ENCODE results near the gene GDI1. TPM values are rescaled to one million over a fixed set of nuclear protein-coding genes. Genes with fewer than 3 reads are reported as not detected.
"Not testable (repeated sequence)": the region's sequence is repeated elsewhere in the genome, so short reads cannot be mapped to it uniquely, and the experiment has no call there.

The GDI1 gene
- total and polyA plus RNA-seq, 8 donors, result 45.7 to 178 (median 66.5) TPM

DNA sequence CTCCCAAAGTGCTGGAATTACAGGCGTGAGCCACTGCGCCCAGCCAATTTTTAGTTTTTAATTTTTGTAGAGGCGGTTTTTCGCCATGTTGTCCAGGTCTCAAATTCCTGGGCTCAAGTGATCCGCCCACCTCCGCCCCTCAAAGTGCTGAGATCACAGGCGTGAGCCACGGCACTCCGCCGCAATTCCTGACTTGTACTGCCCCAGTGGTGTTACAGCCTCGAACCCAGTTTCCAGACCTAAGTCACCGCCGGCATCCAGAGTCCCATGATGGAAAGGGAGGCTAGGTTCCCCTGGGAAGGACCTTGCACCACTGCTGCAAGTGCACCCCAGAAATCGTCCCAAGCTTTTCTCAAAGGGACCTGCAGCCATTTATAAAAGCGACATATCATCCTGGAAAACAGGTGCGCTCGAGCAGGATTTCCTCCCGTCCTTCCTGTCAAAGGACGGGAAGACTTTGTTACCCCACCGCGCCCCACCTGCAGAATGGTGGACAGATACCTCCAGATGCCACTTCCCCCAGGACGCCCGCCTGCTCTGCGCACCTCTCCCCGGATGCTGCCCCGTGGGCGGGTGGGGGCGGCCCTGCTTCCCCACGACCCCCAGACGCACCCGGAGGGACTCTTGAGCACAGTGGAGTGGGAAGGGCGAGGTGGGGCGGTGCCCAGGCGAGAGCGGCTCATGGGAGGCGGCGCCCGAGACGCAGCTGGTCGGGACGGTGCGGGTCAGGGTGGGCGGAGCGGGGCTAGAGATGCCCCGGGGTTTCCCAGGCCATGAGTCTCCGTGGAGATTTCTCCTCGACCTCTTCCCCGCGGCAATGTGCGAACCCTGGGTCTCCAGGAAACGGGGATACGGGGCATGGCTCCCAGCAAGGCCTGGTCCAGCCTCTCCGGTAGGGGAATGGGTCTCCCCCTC lies 39.7 kb upstream of the GDI1 start:
- Histone ChIP-seq H3K36me3 (peaks cover 17 to 24% (median 23%) of the 10 kb centered on the region in 4 donors), H3K9me3 (peaks cover 0 to 11% (median 0%) of the 10 kb centered on the region in 4 donors), H3K27ac (peak overlapping the region; percentile 95 to 99 (median 98)), H3K4me3 (peak overlapping the region; percentile 61 to 75 (median 69)), H3K27me3 (no peaks in the 10 kb centered on the region), H3K4me1 (peaks cover 9 to 31% (median 25%) of the 10 kb centered on the region in 4 donors)
- intact Hi-C loops (cut with DNase I; ENCODE audit: low total_unique reads), result no loop called here
- 2 to 61% (median 20%) methylated on average over 13 to 53 of the region's 53 CpGs for WGBS, 5 donors
- TF ChIP-seq EP300 (IDR thresholded peaks at IDR 0.05) (no peak), POLR2AphosphoS5 (IDR thresholded peaks at IDR 0.05) (peak in 2 of 3 donors; percentile 16 to 44)
- peak; percentile 73 to 90 for DNase-seq

DNA sequence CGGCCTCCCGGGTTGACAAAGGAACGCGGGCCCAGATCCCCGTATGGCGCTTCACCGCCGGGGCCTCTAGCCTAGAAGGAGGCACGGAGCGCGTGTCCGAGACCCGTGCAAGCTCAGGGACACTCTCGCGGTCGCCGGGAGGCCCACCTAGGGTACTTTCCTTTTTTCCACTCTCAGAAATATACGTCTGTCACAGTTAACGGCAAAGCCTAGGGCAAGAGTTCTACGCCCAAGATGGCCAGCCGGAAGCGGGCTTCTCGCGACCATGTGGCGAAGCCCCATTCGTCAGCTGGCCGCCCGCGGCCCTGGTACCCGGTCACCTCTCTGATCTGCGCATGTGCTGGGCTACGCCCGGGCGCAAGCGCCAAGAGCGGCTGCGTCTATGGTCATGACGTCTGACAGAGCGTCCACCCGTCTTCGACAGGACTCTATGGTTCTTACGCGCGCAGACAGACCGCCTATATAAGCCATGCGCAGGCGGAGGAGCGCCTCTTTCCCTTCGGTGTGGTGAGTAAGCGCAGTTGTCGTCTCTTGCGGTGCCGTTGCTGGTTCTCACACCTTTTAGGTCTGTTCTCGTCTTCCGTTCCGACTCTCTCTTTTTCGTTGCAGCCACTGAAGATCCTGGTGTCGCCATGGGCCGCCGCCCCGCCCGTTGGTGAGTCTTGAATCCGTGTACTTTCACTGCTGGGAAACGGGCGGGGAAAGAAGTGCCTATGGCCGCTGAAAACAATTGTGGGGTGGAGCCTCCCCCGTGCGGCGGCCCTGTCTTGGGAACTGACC lies 38.9 kb upstream of the GDI1 start, which contains the start of gene RPL10:
Gene RPL10, plus strand, starts transcription at position 490 of the 780 bp plus-strand sequence. Its CDS starts 143 bp downstream, at position 633.
- TF ChIP-seq POLR2A (IDR thresholded peaks at IDR 0.05), result peak in 2 of 4 donors; percentile 77 to 90
- peak; percentile 93 to 100 (median 99) for TF ChIP-seq POLR2AphosphoS5 (IDR thresholded peaks at IDR 0.05)
- no peak for TF ChIP-seq EP300 (IDR thresholded peaks at IDR 0.05)
- Histone ChIP-seq H3K9me3 (peaks cover 0 to 11% (median 0%) of the 10 kb centered on the region in 4 donors), H3K4me3 (peak within 1 kb of the TSS; percentile 61 to 75 (median 69)), H3K27ac (peak within 1 kb of the TSS; percentile 95 to 99 (median 98)), H3K27me3 (no peaks in the 10 kb centered on the region), H3K4me1 (peaks cover 9 to 31% (median 25%) of the 10 kb centered on the region in 4 donors), H3K36me3 (peaks cover 17 to 29% (median 25%) of the 10 kb centered on the region in 4 donors)
- intact Hi-C loops (cut with DNase I; ENCODE audit: low total_unique reads), result no loop called here
- 0 to 40% (median 4%) methylated on average over 39 to 69 of the region's 69 CpGs for WGBS, 5 donors
- DNase-seq, result peak; percentile 94 to 98

DNA sequence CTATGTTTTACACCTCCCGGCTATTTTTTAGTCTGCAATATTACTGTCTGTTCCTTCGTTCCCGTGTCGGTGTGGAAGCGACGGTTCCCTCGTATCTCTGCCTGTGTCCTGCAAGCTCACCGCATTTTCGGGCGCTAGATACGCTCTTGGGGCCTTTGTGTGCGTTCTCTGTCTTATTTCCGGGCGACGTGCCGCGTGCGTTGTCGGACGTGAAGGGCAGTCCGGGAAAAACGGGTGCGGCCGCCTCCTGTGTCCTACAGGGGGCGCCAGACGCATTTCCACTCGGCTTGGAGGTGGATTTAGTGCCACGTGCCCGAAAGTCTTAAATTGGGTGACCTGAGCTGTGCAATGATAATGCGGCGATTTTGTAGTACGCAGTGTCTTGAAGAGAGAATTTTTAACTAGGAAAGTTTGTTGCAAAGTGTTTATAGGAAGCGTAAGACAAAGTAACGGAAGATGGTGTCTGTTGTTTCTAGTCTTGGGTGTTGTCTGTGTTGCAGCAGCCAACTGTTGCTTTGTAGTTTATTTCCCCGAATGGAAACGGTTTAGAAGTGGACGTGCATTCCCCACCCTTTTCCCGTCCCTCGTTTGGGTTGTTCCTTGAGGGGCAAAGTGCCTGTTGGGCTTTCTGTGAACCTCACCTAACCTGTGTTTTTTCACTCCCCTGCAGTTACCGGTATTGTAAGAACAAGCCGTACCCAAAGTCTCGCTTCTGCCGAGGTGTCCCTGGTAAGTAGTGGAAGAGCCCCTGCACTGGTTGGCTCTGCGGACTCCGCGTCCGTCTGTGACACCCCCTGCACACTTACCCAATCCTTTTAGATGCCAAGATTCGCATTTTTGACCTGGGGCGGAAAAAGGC lies 38.1 kb upstream of the GDI1 start:
- Histone ChIP-seq H3K27me3 (no peaks in the 10 kb centered on the region), H3K4me3 (peak overlapping the region; percentile 61 to 75 (median 69)), H3K9me3 (peaks cover 0 to 11% (median 0%) of the 10 kb centered on the region in 4 donors), H3K4me1 (peaks cover 9 to 31% (median 25%) of the 10 kb centered on the region in 4 donors), H3K36me3 (peaks cover 17 to 31% (median 25%) of the 10 kb centered on the region in 4 donors), H3K27ac (peak overlapping the region; percentile 95 to 99 (median 98))
- WGBS, 5 donors, result 1 to 38% (median 8%) methylated on average over 46 to 49 of the region's 49 CpGs
- peak; percentile 89 to 95 for DNase-seq
- intact Hi-C loops (cut with DNase I; ENCODE audit: low total_unique reads), result no loop called here
- TF ChIP-seq, protein P1, sequence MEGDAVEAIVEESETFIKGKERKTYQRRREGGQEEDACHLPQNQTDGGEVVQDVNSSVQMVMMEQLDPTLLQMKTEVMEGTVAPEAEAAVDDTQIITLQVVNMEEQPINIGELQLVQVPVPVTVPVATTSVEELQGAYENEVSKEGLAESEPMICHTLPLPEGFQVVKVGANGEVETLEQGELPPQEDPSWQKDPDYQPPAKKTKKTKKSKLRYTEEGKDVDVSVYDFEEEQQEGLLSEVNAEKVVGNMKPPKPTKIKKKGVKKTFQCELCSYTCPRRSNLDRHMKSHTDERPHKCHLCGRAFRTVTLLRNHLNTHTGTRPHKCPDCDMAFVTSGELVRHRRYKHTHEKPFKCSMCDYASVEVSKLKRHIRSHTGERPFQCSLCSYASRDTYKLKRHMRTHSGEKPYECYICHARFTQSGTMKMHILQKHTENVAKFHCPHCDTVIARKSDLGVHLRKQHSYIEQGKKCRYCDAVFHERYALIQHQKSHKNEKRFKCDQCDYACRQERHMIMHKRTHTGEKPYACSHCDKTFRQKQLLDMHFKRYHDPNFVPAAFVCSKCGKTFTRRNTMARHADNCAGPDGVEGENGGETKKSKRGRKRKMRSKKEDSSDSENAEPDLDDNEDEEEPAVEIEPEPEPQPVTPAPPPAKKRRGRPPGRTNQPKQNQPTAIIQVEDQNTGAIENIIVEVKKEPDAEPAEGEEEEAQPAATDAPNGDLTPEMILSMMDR (IDR thresholded peaks at IDR 0.05), result peak in 5 of 7 experiments; percentile 56 to 79 (median 73)
- peak in 2 of 3 donors; percentile 46 to 67 for TF ChIP-seq POLR2AphosphoS5 (IDR thresholded peaks at IDR 0.05)
- TF ChIP-seq POLR2A (IDR thresholded peaks at IDR 0.05), result no peak
- no peak for TF ChIP-seq EP300 (IDR thresholded peaks at IDR 0.05)

DNA sequence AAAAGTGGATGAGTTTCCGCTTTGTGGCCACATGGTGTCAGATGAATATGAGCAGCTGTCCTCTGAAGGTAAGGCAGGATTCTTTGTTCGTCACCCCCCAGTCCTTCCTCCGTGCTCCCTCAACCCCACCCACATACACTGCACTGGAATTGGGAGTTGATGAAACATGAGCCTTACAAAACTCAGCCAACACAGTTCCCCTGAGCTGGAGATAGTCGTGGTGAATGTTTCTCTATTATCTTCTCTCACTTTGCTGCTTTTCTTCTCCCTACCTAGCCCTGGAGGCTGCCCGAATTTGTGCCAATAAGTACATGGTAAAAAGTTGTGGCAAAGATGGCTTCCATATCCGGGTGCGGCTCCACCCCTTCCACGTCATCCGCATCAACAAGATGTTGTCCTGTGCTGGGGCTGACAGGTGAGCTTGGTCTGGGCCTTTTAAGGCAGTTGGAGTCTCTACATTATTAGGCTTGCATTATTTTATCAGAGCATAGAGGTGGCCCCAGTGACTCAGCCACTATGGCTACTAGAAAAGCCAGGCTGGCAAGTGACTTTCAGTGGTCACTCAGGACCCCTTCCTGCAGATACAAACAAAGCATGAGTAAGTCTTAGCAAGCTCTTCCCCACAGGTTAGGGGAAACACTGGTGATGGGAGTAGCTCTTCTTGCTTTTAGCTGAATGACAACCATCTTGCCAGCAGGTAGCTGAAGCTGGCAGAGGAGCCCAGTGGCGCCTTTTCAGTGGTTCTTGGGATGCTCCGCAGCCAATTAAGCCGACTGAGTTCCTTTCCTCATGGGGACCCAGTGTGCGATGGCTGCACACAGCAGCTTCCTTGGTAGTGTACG lies 37.2 kb upstream of the GDI1 start:
- Histone ChIP-seq H3K27me3 (no peaks in the 10 kb centered on the region), H3K4me3 (peak overlapping the region; percentile 61 to 75 (median 69)), H3K27ac (peak overlapping the region; percentile 29 to 99 (median 98)), H3K36me3 (peaks cover 17 to 31% (median 26%) of the 10 kb centered on the region in 4 donors), H3K9me3 (peaks cover 0 to 11% (median 0%) of the 10 kb centered on the region in 4 donors), H3K4me1 (peaks cover 9 to 31% (median 25%) of the 10 kb centered on the region in 4 donors)
- DNase-seq, result no peak
- TF ChIP-seq POLR2A (IDR thresholded peaks at IDR 0.05) (no peak), EP300 (IDR thresholded peaks at IDR 0.05) (no peak), POLR2AphosphoS5 (IDR thresholded peaks at IDR 0.05) (peak in 1 of 3 donors; percentile 20)
- TF ChIP-seq, protein P1 (IDR thresholded peaks at IDR 0.05), result no peak
- 27 to 54% (median 40%) methylated on average over 11 to 14 of the region's 14 CpGs for WGBS, 5 donors
- intact Hi-C loops (cut with DNase I; ENCODE audit: low total_unique reads), result no loop called here

DNA sequence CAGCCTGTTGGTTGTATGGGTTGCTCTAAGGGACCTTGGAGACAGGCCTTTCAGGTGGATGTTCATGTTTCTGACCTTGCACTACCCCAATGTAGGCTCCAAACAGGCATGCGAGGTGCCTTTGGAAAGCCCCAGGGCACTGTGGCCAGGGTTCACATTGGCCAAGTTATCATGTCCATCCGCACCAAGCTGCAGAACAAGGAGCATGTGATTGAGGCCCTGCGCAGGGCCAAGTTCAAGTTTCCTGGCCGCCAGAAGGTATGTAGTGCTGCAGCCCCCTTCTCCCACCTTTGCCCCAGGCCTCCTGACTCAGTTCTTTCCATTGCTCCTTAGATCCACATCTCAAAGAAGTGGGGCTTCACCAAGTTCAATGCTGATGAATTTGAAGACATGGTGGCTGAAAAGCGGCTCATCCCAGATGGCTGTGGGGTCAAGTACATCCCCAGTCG lies 36.6 kb upstream of the GDI1 start:
- Histone ChIP-seq H3K27ac (peak overlapping the region in 4 of 5 donors; percentile 95 to 99 (median 98)), H3K9me3 (peaks cover 0 to 11% (median 0%) of the 10 kb centered on the region in 4 donors), H3K4me3 (peak overlapping the region in 3 of 4 donors; percentile 12 to 75 (median 67)), H3K36me3 (peaks cover 17 to 36% (median 27%) of the 10 kb centered on the region in 4 donors), H3K4me1 (peaks cover 9 to 31% (median 25%) of the 10 kb centered on the region in 4 donors)
- H3K27me3 ChIP-seq; DNase-seq; intact Hi-C loops (cut with DNase I; ENCODE audit: low total_unique reads): not testable (repeated sequence)
- WGBS, 5 donors, result 48 to 78% (median 59%) methylated on average over 4 to 6 of the region's 6 CpGs

Measured in stomach (tissue), 9 donors.